ENCODE data around the gene MAD1L1. TPM values are rescaled to one million over a fixed set of nuclear protein-coding genes. Genes with fewer than 3 reads are reported as not detected.

Gene MAD1L1
- total and polyA plus RNA-seq, 2 of the 8 experiments (the other 6 are each of a cell fraction or from before 2014, with no cell fraction given) = 40.4 to 44.6 TPM

DNA sequence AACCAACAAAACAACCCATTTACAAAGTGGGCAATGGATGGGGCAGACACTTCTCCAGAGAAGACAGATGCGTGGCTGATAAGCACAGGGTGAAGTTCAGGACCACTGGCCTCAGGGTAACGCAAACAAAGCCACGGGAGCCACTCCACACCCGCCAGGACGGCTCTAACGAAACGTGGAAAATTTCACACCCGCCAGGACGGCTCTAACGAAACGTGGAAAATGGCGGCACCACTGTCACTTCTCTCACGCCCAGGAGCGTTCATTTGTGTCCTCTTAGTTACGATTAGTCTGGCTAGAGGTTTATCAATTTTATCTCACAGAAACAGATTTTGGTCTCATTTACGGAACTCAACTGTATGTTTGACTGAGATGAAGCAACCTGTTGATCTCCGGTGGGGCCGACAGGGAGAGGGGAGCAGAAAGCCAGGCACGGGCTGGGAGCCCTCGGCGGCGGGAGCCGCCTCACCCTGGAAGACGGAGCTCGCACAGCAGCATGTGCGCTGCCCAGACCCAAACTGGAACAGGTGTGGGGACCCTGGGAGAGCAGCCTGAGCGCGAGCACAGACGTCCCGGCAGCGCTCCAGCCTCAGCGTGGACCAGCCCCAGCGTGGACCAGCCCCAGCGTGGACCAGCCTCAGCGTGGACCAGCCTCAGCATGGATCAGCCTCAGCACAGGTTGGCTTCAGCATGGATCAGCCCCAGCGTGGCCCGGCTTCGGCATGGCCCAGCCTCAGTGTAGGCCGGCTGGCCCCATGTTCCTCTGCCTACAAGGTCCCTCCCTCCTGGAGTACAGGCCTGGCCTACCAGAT is 243.5 kb downstream of the MAD1L1 start (continued):
- TF ChIP-seq CTBP2 (IDR thresholded peaks at IDR 0.05; ENCODE audit: borderline replicate concordance, insufficient read depth, insufficient read length, low read length) (no peak), JUND (IDR thresholded peaks at IDR 0.05; ENCODE audit: low read length) (no peak), KDM5A (IDR thresholded peaks at IDR 0.05; ENCODE audit: low read length) (no peak)
- TF ChIP-seq, protein P1, sequence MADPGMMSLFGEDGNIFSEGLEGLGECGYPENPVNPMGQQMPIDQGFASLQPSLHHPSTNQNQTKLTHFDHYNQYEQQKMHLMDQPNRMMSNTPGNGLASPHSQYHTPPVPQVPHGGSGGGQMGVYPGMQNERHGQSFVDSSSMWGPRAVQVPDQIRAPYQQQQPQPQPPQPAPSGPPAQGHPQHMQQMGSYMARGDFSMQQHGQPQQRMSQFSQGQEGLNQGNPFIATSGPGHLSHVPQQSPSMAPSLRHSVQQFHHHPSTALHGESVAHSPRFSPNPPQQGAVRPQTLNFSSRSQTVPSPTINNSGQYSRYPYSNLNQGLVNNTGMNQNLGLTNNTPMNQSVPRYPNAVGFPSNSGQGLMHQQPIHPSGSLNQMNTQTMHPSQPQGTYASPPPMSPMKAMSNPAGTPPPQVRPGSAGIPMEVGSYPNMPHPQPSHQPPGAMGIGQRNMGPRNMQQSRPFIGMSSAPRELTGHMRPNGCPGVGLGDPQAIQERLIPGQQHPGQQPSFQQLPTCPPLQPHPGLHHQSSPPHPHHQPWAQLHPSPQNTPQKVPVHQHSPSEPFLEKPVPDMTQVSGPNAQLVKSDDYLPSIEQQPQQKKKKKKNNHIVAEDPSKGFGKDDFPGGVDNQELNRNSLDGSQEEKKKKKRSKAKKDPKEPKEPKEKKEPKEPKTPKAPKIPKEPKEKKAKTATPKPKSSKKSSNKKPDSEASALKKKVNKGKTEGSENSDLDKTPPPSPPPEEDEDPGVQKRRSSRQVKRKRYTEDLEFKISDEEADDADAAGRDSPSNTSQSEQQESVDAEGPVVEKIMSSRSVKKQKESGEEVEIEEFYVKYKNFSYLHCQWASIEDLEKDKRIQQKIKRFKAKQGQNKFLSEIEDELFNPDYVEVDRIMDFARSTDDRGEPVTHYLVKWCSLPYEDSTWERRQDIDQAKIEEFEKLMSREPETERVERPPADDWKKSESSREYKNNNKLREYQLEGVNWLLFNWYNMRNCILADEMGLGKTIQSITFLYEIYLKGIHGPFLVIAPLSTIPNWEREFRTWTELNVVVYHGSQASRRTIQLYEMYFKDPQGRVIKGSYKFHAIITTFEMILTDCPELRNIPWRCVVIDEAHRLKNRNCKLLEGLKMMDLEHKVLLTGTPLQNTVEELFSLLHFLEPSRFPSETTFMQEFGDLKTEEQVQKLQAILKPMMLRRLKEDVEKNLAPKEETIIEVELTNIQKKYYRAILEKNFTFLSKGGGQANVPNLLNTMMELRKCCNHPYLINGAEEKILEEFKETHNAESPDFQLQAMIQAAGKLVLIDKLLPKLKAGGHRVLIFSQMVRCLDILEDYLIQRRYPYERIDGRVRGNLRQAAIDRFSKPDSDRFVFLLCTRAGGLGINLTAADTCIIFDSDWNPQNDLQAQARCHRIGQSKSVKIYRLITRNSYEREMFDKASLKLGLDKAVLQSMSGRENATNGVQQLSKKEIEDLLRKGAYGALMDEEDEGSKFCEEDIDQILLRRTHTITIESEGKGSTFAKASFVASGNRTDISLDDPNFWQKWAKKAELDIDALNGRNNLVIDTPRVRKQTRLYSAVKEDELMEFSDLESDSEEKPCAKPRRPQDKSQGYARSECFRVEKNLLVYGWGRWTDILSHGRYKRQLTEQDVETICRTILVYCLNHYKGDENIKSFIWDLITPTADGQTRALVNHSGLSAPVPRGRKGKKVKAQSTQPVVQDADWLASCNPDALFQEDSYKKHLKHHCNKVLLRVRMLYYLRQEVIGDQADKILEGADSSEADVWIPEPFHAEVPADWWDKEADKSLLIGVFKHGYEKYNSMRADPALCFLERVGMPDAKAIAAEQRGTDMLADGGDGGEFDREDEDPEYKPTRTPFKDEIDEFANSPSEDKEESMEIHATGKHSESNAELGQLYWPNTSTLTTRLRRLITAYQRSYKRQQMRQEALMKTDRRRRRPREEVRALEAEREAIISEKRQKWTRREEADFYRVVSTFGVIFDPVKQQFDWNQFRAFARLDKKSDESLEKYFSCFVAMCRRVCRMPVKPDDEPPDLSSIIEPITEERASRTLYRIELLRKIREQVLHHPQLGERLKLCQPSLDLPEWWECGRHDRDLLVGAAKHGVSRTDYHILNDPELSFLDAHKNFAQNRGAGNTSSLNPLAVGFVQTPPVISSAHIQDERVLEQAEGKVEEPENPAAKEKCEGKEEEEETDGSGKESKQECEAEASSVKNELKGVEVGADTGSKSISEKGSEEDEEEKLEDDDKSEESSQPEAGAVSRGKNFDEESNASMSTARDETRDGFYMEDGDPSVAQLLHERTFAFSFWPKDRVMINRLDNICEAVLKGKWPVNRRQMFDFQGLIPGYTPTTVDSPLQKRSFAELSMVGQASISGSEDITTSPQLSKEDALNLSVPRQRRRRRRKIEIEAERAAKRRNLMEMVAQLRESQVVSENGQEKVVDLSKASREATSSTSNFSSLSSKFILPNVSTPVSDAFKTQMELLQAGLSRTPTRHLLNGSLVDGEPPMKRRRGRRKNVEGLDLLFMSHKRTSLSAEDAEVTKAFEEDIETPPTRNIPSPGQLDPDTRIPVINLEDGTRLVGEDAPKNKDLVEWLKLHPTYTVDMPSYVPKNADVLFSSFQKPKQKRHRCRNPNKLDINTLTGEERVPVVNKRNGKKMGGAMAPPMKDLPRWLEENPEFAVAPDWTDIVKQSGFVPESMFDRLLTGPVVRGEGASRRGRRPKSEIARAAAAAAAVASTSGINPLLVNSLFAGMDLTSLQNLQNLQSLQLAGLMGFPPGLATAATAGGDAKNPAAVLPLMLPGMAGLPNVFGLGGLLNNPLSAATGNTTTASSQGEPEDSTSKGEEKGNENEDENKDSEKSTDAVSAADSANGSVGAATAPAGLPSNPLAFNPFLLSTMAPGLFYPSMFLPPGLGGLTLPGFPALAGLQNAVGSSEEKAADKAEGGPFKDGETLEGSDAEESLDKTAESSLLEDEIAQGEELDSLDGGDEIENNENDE (IDR thresholded peaks at IDR 0.05; ENCODE audit: insufficient replicate concordance, low read length) = no peak
